ELF-1 (cell line): ENCODE data around the gene PMP22.
"Not testable (repeated sequence)": the region's sequence is repeated elsewhere in the genome, so short reads cannot be mapped to it uniquely, and the experiment has no call there.

ENCODE experiments used
- DNase-seq: peaks from one replicate; pipeline ENCODE4 v3.0.0-alpha.2; 2016; ENCODE audit warnings: low read depth, low spot score

Gene PMP22

GRCh38 chr17:15255713-15256454 is 9.2 kb downstream of the PMP22 start:
- no peak for DNase-seq

- no peak for DNase-seq
These were observed 14.8 kb downstream of the PMP22 start for GRCh38 chr17:15250135-15250860.

- no peak for DNase-seq
These were observed 15.6 kb downstream of the PMP22 start for GRCh38 chr17:15249487-15249886.

- no peak for DNase-seq
These were observed 17.1 kb downstream of the PMP22 start for GRCh38 chr17:15247891-15248529.

- DNase-seq, result no peak
These were observed 20.1 kb downstream of the PMP22 start for GRCh38 chr17:15245054-15245453.

- DNase-seq, result no peak
These were observed 24.5 kb downstream of the PMP22 start for GRCh38 chr17:15240644-15241043.

- no peak for DNase-seq
These were observed 25.6 kb downstream of the PMP22 start for GRCh38 chr17:15239491-15239890.

- DNase-seq, result no peak
These were observed 26.3 kb downstream of the PMP22 start for GRCh38 chr17:15238676-15239422.

GRCh38 chr17:15238057-15238456 is 27.1 kb downstream of the PMP22 start:
- no peak for DNase-seq

GRCh38 chr17:15237106-15237425 is 28.1 kb downstream of the PMP22 start:
- DNase-seq, result no peak

- no peak for DNase-seq
These were observed 28.6 kb downstream of the PMP22 start for GRCh38 chr17:15236281-15237105.

GRCh38 chr17:15233971-15234370 is 31.2 kb downstream of the PMP22 start:
- no peak for DNase-seq

GRCh38 chr17:15233022-15233805 is 31.9 kb downstream of the PMP22 start:
- DNase-seq, result peak; percentile 40

GRCh38 chr17:15232517-15232915 is 32.6 kb downstream of the PMP22 start:
- no peak for DNase-seq

GRCh38 chr17:15231851-15232516 is 33.1 kb downstream of the PMP22 start:
- DNase-seq, result no peak

GRCh38 chr17:15230866-15231265 is 34.3 kb downstream of the PMP22 start:
- DNase-seq, result no peak

GRCh38 chr17:15221827-15222226 is 43.3 kb downstream of the PMP22 start:
- not testable (repeated sequence) for DNase-seq

GRCh38 chr17:15220785-15221184 is 44.3 kb downstream of the PMP22 start:
- DNase-seq, result no peak

- DNase-seq, result no peak
These were observed 48.6 kb downstream of the PMP22 start for GRCh38 chr17:15216481-15216880.
